Hematopoietic multipotent progenitor cell treated with erythropoietin and hydrocortisone succinate and interleukin-3 and kit ligand, for 8 days (in vitro differentiated cells): ENCODE data around the gene ZNF732.
A peak's percentile ranks its signal among the peaks of the same experiment; 100 is the strongest.
"Not testable (repeated sequence)": the region's sequence is repeated elsewhere in the genome, so short reads cannot be mapped to it uniquely, and the experiment has no call there.

Experiments
- DNase-seq: peaks from one replicate; pipeline ENCODE4 v3.0.0-alpha.2; 2015

The ZNF732 gene

DNA sequence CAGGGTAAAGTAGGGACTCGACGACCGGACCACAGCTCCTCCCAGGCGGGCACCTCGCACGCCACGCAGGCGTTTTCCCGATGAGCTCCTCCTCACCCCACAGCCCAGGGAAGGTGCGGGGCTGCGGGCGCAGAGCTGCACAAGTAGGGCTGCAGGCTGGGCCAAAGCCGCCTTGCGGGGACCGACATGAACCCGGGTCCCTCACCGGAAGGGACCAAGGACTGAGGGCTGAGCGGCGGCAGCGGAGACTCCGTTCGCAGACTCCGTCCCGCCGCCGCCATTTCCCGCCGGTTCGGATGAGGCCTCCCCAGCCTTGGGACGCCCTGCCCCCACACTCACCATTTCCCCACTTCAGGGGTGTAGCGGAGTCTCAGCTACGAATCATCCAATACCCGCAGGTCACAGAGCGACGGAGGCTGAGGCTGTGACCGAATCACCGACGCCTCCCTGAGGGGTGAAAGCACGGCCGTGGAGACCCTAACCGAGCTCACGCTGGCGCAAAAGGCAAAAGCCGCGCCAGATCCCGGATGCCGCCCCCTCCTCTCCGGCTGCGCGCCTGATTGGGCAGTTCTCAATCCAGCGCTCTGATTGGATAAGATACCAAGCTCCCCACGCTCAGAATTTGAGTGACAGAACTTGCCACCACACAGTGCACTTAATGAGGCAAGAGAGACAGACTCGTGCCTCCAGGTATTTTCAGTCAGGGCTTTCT, at the start of gene ZNF732:
TSS of gene ZNF732 (minus strand) at position 506 of the 712 bp plus-strand sequence. CDS start at position 342, 164 bp downstream.
- DNase-seq: no peak

DNA sequence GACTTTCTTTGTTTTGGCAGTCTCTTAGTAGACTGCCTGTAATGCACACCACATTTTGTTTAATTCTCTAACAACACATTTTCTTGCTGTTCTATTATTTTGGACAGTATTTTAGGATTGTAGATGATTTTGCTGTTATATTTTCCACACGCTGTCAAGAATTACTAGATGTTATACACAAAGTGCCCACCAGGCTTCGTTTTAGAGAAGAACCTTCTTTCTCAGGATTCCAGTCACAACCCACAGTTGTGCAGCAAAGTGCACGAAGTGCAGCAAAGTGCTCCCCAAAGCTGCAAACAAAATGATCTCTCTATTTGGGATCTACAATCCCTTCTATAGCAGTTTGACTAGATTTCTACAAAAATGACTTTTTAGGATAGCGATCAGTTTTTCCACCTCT, 34.7 kb upstream of the ZNF732 start:
- no peak for DNase-seq

- no peak for DNase-seq
These were observed 33.5 kb upstream of the ZNF732 start for GRCh38 chr4:338759-339097.

DNA sequence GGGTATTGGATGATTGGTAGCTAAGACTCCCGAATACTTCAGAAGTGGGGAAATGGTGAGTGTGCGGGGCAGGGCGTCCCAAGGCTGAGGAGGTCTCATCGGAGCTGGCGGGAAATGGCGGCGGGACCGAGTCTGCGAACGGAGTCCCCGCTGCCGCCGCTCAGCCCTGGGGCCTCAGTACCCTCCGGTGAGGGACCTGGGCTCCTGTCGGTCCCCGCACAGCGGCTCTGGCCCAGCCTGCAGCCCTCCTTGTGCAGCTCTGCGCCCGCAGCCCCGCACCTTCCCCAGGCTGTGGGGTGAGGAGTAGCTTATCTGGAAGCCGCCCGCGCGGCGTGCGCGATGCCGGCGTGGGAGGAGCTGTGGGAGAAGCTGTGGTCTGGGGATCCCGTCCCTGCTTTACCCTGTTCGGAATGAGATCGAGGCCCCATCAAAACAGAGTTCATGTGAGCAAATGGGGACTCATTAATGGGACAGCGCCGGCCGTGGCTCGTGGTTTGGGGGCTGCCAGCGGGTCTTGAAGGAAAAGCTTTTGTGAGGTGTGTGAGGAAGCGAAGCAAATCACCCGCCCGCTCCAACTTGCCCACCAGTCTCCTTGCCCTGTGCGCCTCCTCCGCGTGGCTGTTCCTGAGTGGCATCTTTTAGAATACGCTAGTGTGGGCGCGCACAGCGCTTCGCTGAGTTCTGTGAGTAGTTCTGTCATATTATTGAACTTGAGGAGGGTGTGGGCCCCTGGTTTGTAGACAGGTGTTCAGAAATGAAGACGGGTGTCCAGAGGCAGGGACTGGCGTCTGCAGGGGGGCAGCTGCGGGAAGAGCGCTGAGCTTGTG, 32.9 kb upstream of the ZNF732 start:
- peak; percentile 74 for DNase-seq

GRCh38 chr4:337143-337931, 32.1 kb upstream of the ZNF732 start, which contains the start of gene ZNF141:
Gene ZNF141, plus strand, starts transcription at chr4:337814. Its CDS starts 170 bp downstream, at chr4:337984.
- peak; percentile 98 for DNase-seq

DNA sequence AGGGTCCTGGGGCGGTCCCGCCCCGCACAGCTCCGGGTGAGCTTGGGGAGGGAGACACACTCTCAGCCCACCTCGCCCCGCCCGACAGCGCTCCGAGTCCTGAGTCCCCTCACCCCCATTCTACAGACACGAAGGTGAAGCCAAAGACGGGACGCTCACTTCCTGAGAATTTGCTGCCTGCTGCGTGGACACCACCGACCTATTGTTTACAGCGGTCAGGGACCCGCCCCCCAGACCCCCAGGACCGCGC, 31.5 kb upstream of the ZNF732 start:
- no peak for DNase-seq

GRCh38 chr4:336099-336892, 31.0 kb upstream of the ZNF732 start:
- no peak for DNase-seq

GRCh38 chr4:335515-335914, 30.2 kb upstream of the ZNF732 start:
- no peak for DNase-seq

DNA sequence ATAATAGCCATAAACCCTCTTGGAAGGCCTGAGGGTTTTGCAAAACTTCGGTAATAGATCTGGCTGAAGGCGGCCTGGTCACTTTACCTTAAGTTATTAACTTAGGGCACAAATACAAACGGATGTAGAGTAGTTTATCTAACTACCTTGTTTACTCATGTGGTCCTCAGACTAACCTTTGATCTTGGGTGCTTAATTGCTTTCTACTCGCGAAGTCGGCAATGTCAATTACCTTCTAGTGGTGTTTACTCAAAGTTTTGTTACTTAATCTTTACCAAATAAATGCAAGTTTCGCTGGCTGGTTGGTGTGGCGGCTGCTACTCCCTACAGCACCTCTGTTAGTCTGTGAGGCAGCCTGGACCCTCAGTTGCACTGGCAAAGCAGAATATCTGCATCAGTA, 23.5 kb upstream of the ZNF732 start:
- no peak for DNase-seq

- no peak for DNase-seq
These were observed 9.1 kb upstream of the ZNF732 start for GRCh38 chr4:314296-314903.

DNA sequence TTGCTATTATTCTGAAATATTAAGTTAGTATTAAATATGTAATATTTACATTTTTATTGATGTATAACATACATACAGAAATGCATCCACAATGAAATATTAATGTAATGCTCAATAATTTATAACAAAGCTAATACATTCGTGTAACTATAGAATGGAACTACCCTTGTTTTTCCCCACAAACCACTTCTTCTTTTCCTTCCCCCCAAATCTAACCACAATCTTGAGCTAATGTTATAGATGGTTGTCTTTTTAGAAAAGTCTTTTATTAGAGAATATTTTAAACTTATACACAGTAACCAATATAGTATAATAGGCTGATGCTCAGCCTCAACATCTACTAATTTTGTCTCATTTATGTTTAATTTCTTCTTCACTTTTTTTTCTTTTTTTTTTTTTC, 4.5 kb upstream of the ZNF732 start:
- no peak for DNase-seq

DNA sequence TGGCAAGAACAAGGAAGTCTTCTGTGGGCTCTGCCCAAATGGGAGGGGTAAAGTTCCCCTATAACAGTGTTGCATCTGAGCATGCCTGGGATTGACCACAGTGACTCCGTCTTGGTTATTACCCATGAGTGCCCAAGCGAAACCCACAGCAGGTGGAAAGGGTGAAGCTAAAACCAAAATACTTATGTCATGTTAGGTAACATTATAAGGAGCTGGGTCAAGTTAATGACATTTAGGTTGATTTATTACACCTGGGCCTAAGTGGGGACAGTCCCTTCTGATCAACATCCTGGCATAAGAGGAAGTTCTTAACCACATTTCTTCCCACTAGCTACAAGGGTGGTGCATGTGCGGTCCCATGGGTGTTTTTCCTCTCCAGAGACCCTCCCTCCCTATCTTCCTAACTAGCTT, 1.3 kb upstream of the ZNF732 start:
- DNase-seq: no peak

- not testable (repeated sequence) for DNase-seq
These were observed 758 bp downstream of the ZNF732 start for GRCh38 chr4:304516-304915.

DNA sequence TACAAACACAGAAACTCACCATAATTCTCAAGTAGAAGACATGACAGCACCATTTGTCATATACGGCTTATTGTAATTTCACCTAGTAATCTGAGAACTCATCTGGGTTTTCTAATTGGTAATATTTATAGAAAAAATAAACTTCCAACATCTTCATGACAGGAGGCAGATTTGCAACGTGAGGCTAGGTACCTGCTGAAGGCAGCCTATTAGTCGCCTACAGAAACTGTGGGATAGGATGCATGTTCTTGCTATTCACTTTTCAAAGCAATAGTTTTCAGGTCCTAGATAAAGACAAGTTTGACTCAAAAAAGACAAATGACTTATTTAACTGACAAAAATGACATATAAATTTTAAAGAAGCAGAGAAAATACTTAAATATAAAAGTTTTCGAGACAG, 2.9 kb downstream of the ZNF732 start:
- DNase-seq: no peak

DNA sequence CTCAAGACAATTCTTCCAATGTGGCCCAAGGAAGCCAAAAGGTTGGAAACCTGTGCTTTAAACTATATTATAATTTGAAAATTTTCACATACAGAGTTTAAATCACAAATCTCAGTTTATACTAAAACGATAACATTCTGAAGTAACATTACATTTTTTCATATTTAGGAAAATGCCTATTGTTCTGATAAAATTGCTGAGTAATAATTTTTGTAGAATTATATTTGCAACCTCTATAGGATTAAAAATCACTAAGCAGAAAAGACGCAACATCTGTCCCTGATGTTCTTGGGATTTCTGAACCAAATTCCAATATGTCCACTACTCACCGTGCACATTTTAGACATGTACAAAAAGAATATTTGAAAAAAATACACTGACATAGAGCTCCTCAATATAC, 10.5 kb downstream of the ZNF732 start:
- DNase-seq: no peak

GRCh38 chr4:288891-289290, 16.4 kb downstream of the ZNF732 start:
- no peak for DNase-seq

GRCh38 chr4:273309-274017, 31.8 kb downstream of the ZNF732 start:
- DNase-seq: no peak

DNA sequence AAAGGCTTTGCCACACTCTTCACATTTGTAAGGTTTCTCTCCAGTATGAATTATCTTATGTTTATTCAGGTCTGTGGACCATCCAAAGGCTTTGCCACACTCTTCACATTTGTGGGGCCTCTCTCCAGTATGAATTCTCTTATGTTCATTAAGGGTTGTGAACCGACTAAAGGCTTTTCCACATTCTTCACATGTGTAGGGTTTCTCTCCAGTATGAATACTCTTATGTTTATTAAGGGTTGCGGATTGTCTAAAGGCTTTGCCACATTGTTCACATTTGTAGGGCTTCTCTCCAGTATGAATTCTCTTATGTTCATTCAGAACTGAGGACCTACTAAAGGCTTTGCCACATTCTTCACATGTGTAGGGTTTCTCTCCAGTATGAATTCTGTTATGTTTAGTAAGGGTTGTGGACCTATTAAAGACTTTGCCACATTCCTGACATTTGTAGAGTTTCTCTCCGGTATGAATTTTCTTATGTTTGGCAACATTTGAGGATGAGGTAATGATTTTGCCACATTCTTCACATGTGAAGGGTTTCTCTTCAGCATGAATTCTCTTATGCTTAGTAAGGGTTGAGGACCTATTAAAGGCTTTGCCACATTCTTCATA, 33.7 kb downstream of the ZNF732 start:
- DNase-seq: no peak

DNA sequence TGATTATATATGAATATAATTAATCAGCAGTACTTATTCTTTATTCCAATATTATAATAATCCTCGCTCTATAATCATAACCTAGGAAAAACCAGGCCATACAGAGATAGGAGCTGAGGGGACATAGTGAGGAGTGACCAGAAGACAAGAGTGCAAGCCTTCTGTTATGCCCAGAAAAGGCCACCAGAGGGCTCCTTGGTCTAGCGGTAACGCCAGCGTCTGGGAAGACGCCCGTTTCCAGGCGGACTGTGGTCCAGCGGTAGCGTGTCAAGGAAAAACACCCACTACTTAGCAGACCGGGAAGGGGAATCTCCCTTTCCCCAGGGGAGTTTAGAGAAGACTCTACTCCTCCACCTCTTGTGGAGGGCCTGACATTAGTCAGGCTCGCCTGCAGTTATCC, 46.0 kb downstream of the ZNF732 start:
- DNase-seq: not testable (repeated sequence)

- no peak for DNase-seq
These were observed 48.8 kb downstream of the ZNF732 start for GRCh38 chr4:256492-256891.
